Measurements from ENCODE around the gene TLCD3A. TPM values are rescaled to one million over a fixed set of nuclear protein-coding genes. Genes with fewer than 3 reads are reported as not detected.

The TLCD3A gene
- total RNA-seq, 4 donors from 2014 or later, result 2.2 to 4.4 (median 2.9) TPM

DNA sequence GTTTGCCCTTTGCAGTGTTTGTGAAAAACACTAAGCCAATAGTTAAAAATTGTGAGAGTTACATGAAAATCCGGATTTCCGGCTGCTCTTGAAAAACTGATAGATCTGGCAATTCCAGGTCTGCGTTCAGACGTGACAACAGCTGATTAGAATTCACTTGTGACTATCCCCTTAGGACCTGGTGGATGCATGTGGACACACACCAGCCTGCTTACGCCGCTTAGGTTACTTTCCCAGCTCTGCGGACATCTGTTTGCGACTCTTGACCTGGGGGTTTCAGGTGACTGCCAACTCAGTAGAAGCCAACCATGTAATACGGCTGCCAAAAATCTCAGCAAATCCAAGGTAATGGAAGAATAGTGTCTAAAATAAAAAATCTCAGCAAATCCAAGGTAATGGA is 42.0 kb upstream of the TLCD3A start:
- TF ChIP-seq, protein P1, sequence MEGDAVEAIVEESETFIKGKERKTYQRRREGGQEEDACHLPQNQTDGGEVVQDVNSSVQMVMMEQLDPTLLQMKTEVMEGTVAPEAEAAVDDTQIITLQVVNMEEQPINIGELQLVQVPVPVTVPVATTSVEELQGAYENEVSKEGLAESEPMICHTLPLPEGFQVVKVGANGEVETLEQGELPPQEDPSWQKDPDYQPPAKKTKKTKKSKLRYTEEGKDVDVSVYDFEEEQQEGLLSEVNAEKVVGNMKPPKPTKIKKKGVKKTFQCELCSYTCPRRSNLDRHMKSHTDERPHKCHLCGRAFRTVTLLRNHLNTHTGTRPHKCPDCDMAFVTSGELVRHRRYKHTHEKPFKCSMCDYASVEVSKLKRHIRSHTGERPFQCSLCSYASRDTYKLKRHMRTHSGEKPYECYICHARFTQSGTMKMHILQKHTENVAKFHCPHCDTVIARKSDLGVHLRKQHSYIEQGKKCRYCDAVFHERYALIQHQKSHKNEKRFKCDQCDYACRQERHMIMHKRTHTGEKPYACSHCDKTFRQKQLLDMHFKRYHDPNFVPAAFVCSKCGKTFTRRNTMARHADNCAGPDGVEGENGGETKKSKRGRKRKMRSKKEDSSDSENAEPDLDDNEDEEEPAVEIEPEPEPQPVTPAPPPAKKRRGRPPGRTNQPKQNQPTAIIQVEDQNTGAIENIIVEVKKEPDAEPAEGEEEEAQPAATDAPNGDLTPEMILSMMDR (IDR thresholded peaks at IDR 0.05; ENCODE audit: low read depth), result no peak

DNA sequence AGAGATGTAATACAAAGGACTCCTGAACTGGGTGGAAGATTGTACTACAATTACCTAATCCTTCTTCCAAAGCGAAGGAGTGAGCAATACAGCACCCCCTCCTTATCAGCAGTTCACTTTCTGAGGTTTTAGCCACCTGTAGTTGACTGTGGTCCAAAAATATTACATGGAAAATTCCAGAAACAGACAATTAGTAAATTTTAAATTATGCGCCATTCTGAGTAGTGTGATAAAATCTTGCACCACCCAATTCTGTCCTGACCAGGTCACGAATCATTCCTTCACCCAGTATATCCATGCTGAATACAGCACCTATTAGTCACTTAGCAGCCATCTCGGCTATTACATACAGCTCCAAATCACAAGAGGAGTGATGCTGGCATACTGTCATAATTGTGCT is 41.0 kb upstream of the TLCD3A start:
- TF ChIP-seq, protein P1 (IDR thresholded peaks at IDR 0.05; ENCODE audit: low read depth), result no peak

DNA sequence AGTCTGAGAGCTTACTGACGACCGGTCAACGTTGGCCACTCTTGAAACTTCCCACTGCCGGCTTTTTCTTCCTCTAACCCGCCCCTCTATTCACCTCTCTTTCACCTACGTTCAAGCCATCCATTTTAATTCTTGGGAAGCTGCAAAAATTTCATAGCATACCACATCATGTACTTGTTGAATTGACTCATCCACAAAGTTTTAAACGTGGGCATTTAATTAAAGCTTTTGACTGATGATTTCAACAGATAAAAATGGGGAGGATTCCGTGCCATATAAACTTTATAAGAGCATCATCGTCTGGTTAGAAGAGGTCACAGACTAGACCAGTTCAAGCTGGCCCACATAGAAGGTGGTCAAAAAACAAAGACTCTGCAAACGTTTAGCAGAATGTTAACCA is 40.3 kb upstream of the TLCD3A start:
- TF ChIP-seq, protein P1 (IDR thresholded peaks at IDR 0.05; ENCODE audit: low read depth), result no peak

DNA sequence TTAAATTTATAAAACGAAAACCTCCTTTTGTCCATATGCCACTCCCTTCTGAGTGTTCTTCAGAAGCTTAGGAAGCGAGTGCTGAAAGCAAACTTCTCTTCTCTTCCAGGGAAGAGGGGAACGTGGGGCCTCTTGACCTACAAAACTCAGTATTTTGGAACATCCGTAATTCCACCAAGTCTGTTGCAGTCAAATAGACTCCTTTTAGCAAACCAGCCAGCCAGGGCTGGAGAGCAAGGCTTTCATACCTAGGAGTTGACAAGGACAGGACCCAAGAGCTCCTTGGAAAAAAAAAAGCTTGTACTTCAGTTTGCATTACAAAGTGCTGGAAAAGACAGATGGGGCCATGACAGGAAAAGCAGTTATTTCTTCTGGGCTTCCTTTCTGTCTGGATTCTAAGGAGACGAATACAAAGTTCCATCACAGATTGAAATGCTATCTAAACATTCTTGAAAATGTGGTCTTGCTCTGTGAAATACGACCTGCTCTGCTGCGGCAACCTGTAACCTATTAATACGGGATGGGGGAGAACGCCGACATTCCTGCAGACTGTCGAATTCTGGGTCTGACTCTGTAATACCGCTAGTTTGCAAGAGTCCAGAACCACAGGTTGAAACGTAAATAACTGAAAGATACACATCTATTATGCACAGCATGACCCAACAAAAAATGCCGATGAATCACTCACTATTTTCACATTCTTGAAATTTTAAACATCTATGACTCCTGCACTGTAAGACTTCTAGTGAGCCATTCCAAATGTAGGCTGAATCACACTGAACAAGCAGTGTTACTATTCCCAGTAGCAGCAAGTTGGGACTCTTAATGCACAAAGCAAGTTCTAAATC is 38.4 kb upstream of the TLCD3A start:
- TF ChIP-seq, protein P1 (IDR thresholded peaks at IDR 0.05; ENCODE audit: low read depth), result no peak

DNA sequence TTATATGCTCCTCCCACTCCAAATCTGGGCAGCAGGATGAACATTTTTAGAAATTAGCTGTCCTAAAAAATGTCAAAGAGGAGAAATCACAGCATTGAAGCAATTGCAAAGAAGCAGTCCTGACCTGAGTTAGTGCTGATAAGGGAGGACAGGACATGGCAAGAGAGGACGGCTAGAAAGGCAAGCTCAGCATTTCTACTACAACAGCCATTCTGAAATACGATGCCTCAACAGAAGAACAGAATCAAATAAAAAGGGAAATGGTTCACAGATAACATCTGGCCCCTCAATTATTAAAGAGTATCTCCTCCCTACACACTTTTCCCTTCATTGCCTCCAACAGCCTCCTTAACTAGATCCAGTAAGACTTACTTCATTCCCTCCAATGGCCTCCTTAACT is 36.0 kb upstream of the TLCD3A start:
- TF ChIP-seq, protein P1 (IDR thresholded peaks at IDR 0.05; ENCODE audit: low read depth), result no peak

DNA sequence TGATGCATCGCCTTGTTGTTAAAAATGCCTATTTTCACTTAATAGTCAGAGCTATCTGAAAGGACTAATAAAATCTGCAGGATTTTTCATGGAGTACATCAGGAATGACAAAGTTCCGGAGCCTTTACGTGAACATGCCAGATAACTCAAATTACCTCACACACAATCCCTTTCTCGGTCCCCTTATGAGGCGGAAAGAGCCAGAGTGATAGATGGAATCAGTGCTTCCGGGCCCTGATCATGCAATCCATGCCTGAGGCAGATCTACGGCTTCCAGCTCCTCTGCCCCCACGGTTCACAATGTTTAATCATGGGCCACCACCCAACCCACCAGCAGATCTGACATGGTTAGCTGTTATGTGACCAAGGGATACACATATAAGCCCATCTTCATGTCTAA is 34.7 kb upstream of the TLCD3A start:
- TF ChIP-seq, protein P1 (IDR thresholded peaks at IDR 0.05; ENCODE audit: low read depth), result no peak

DNA sequence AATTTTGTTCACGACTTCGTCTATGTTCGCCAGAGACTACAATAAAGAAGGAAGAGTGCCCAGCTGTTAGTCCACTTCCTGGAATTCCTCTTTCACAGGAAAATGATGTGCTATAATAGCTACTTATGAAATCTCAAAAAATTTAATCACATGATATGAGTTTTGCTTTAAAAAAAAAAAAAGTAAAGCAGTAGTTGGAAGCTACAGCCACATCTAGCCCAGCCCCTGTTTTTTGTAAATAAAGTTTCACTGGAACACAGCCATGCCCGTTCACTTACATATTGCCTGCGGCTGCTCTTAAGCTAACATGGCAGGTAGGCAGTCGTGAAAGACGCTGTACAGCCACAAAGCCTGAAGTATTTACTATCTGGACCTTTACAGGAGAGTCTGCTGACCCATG is 33.1 kb upstream of the TLCD3A start:
- TF ChIP-seq, protein P1 (IDR thresholded peaks at IDR 0.05; ENCODE audit: low read depth), result no peak

All from subcutaneous adipose tissue (tissue), 4 donors.